ENCODE results near the gene RBM41.

GRCh38 chrX:107102980-107103379 is 15.6 kb downstream of the RBM41 start:
- peak in 1 of 4 donors; percentile 13 for TF ChIP-seq CTCF (IDR thresholded peaks at IDR 0.05)
- no peak for TF ChIP-seq POLR2A (IDR thresholded peaks at IDR 0.05)

Data from right lobe of liver (tissue), 4 donors.